GM12875 (cell line): ENCODE data around the gene DNM3.

Experiments
- H3K4me3 ChIP-seq: one replicate; pipeline ENCODE4 v1.5.1; 2011; ENCODE audit warnings: low read depth, low read length, control low read depth
- TF ChIP-seq, protein P1 (sequence below): IDR thresholded peaks from 2 replicates; pipeline ENCODE4 v1.5.1; 2011; ENCODE audit warnings: low read depth, mild to moderate bottlenecking, control low read depth, inconsistent platforms, low read length, moderate library complexity, borderline replicate concordance; ENCODE audit not compliant: insufficient read depth

DNM3 gene

DNA sequence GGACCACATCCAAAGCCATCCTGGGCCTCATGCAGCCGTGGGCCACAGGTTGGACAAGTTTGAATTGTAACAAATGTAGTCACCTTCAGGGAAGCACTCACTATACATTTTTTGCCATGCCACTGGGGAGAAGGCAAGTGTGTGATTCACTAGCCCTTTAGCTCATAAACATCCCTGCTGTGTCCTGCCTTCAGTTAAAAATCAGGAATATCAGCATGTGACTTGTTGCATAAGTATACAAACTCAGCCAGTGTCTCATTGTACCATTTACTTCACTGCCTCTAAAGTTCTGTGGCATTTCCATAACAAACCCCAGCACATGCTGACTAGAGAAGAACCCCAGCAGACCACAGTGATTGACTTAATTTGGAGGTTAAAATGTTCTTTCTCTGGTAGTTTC, 437.2 kb downstream of the DNM3 start:
- no peak overlapping the region for H3K4me3 ChIP-seq
- TF ChIP-seq, protein P1, sequence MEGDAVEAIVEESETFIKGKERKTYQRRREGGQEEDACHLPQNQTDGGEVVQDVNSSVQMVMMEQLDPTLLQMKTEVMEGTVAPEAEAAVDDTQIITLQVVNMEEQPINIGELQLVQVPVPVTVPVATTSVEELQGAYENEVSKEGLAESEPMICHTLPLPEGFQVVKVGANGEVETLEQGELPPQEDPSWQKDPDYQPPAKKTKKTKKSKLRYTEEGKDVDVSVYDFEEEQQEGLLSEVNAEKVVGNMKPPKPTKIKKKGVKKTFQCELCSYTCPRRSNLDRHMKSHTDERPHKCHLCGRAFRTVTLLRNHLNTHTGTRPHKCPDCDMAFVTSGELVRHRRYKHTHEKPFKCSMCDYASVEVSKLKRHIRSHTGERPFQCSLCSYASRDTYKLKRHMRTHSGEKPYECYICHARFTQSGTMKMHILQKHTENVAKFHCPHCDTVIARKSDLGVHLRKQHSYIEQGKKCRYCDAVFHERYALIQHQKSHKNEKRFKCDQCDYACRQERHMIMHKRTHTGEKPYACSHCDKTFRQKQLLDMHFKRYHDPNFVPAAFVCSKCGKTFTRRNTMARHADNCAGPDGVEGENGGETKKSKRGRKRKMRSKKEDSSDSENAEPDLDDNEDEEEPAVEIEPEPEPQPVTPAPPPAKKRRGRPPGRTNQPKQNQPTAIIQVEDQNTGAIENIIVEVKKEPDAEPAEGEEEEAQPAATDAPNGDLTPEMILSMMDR: no peak

DNA sequence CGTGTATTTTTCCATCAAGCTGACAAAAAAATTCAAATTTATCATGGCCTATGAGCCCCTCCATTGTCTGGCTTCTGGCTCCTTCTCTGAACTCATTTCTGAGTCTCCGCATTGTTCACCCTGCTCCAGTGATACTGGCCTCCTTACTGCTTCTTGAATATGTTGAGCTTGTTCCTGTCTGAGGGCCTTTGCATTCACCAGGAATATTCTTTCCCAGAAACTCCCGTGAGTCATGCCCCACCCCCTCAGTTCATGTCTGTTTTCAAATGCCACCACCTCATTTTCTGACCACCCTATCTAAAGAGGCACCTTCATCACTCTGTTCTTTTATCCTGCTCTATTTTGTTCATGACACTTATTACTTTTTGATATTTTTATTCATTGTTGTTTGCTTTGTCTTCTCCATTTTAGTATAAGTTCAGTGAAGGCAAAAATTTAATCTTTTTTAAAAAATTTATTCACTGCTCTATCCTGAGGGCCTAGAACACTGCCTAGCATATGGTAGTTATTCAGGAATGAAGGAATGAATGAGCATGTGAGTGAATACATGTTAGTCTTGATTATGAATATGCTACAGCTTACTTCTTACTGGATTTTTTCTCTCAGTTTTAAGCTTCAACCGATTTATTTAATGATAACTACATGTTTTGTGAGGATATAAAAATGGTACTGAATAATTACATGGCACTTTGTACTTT, 438.8 kb downstream of the DNM3 start:
- TF ChIP-seq, protein P1: no peak
- no peak overlapping the region for H3K4me3 ChIP-seq

DNA sequence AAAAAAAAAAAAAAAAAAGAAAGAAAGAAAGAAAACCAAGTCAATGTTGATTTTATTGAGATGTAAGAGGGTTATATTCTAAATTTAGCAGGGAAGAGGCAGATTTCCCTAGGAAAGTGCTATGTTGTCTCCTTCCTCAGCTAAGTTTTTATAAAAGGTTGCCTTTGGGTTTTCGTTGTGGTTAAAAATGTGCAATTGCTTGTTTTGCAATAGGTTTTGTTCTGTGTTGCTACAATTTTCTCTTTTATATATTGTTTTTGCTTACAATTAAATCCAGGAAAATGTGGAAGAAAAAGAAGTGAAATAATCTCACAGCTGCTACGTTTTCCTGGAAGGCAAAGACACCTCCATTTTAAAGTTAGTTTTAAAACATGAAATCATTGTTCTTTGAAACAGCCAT, 442.5 kb downstream of the DNM3 start:
- TF ChIP-seq, protein P1: no peak
- no peak overlapping the region for H3K4me3 ChIP-seq

DNA sequence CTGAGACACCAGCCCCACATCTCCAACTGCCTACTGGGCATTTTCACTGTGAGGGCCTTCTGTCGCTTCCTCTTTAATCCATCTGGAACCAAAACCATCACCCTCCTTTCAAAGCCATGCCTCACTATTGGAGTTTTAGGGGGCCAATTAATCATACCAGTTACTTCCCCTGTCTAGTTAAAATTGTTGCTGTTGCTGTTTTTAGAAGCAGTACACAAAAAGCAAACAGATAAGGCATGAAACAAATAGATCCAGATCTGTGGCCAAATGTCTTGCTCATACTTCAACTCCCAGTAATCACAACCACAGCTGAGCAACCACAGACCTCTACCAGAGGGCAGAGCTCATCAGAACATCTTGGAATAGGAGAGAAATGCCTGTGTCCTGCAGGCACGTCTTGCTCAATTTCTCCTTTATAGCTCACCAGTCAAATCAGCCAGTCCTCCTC, 445.4 kb downstream of the DNM3 start:
- TF ChIP-seq, protein P1: no peak
- no peak overlapping the region for H3K4me3 ChIP-seq

DNA sequence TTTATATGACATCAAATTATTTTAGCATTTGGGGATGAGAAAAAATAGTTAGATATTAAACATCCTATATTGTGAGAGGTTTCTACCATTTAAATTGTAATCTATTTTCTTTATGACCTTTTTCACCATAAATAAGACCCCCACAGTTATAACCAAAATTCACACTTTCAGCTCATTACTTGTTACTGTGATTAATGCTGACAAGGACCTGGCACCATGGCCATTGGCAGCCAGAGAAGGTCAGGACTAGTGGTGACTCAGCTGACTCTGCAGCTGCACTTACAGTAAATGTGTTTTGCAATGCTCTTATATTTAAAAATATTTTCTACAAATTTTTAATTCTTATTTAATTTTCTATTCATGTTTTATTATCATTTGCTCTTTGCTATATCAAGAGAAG, 445.9 kb downstream of the DNM3 start:
- TF ChIP-seq, protein P1: no peak
- no peak overlapping the region for H3K4me3 ChIP-seq

DNA sequence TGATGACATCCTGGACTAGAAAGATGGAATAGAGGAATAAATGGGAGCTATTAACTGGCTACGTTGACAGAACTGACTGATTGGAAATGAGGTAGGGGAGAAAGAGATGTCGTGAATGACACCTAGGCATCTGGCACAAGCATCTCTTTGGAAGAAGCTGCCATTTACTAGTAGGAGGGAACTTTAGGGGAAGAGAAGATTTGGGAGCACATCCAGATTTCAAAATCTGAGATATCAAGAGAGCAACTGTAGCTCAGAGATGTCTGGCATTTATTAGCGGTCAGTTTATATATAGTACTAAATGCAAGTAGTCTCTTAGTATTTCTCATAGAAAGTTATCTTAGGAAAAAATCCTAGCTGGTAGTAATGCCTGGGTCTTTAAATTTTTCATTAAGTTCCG, 447.3 kb downstream of the DNM3 start:
- H3K4me3 ChIP-seq: no peak overlapping the region
- TF ChIP-seq, protein P1: no peak

DNA sequence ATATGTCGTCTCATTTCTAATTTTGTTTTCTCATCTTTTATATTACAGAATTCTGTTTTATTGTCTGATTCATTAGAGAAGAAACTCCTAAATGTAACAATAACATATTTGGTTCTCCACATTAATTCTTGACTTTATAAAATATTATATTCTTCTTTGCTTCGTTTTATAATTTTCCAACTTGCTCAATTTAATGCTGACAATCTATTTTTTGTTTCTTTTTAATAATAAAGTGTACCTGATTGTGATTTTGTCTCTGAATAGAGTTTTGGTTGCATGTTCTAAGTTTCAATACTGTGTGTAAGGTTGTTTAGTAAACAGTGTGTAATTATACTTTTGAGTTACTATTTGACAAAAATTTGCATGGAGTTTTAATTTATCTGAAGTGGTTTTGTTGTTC, 448.1 kb downstream of the DNM3 start:
- TF ChIP-seq, protein P1: no peak
- H3K4me3 ChIP-seq: no peak overlapping the region
